ENCODE results near the gene PTTG1IP.
"Not testable (repeated sequence)": the region's sequence is repeated elsewhere in the genome, so short reads cannot be mapped to it uniquely, and the experiment has no call there.

Gene PTTG1IP

DNA sequence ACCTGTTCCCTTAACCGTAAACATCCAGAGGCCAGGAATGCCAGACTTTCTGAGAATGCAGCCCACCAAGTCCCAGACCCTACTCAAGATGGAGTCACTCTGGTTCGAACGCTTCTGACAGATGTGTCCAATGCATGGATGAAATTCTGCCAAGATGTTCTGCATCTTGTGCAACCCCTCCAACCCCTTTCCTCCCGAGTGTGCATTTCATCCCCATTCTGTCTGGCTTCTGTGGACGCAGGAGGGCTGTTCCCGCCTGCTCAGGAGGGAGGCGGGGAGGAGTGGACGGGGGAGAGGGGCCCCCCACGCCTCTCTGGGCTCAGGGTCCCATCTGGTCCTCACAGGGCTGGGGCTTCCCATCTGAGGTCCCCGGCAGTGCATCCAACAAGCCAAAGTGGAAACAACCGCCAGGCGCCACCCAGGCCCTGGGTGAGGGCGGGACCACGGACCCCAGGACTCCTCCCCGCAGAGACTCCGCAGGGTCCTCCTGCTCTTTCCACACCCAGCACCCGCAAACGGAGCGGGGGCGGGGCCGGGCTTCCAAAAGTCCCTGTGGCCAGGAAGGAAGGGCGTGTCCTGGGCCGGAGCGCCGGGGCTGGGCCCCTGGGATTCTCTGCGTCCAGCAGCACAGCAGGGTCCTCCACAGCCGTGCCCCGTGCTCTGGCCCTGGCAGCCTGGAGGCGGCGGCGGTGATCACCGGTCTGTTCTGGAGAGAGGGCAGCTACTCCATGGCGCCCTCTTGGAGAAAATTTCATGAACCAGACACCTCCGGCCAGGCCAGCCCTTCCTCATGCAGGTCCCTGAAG is 27.9 kb downstream of the PTTG1IP start:
- no peak for DNase-seq (ENCODE audit: low read depth)

- DNase-seq (ENCODE audit: low read depth) = no peak
Observed at GRCh38 chr21:44844256-44844655, 29.2 kb downstream of the PTTG1IP start.

- no peak for DNase-seq (ENCODE audit: low read depth)
Observed at GRCh38 chr21:44842721-44843445, 30.6 kb downstream of the PTTG1IP start.

DNA sequence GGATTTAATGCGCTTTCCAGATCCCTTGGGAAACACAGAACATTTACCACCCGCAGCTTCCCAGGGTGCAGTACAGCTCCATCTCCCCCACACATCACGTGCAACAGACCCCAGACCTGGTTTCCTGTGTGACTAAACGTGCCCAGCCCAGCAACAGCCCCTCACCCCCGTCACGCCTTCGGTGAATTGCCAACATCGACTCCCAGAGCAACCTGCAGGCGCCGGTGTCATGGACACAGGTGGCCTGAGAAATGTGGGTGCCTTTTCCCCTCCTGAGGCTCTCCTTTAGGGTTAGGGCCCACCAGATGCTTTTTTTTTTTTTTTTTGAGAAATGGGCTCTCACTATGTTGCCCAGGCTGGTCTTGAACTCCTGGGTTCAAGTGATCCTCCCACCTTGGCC is 31.4 kb downstream of the PTTG1IP start:
- no peak for DNase-seq (ENCODE audit: low read depth)

- no peak for DNase-seq (ENCODE audit: low read depth)
Observed at GRCh38 chr21:44840771-44841170, 32.7 kb downstream of the PTTG1IP start.

DNA sequence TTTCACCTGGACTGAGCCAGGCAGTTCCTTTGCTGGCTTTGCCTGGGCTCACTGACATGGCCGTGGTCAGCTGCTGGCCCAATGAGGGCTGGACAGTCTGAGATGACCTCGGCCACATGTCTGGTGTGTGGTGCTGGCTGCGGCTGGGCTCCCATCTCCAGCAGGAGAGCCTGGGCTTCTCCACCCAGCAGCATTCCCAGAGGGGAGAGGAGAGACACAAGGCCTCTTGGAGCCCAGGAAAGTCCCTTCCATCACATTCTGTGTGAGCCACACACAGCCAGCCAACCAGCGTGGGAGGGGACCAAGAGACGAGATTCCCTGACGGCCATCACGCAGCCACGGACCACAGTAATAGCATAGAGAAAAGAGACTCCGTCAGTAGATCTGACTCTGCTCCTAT is 34.5 kb downstream of the PTTG1IP start:
- no peak for DNase-seq (ENCODE audit: low read depth)

DNA sequence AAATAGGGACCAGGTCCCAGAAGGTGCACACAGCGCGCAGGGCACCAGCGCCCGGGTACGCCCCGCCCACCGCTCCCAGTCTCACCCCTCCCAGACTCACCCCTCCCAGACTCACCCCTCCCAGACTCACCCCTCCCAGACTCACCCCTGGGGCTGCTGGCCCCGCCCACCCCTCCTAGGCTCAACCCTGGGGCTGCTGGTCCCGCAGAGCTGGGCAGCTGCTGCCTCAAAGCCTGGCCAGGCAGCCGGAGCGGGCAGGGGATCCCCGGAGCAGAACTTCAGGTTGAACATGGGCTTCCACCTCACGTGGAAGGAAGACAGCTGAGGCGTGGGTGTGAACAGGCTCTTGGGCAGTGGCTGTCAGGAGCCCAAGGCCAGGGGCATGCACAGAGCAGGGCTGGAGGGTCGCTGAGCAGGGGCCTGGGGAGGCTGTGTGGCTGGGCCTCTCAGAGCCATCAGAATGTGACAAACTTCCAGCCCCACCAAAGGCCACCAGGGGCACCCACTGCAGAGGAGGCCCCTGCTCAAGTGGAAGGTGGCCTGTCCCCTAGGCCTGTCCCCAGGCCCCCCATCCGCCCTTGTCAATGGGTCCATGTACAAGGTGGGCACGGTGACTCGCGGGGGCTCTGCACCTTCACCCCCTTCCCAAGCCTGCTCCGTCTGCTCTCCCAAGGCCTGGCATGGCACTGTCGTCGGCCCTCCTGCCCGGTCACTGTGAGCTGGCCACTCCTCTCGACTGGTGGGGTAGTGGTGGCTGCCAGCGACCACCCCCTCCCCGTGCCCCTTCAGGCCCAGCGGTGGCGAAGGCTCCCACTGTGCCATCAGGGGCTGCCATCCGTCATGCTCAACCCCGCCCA is 35.2 kb downstream of the PTTG1IP start:
- DNase-seq (ENCODE audit: low read depth) = no peak

DNA sequence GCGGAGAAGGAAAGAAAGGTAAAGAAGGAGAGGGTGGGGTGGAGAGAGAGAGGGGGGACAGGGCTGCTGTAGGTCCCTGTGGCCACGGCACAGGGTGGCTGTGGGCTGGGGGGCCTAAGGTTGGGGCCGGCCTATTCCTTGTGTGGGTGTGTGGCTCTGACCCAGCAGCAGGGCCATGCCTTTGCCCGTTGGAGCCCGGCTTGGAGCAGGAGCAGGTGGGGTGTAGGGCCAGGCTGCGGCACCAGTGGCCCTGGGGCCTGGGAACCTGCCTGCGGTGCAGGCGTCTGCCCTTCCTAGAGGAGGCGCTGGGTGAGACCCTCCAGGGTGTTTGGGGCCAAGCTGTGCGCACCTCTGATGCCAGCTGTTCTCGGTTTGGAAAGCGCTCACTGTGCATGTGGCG is 36.0 kb downstream of the PTTG1IP start:
- DNase-seq (ENCODE audit: low read depth) = no peak

DNA sequence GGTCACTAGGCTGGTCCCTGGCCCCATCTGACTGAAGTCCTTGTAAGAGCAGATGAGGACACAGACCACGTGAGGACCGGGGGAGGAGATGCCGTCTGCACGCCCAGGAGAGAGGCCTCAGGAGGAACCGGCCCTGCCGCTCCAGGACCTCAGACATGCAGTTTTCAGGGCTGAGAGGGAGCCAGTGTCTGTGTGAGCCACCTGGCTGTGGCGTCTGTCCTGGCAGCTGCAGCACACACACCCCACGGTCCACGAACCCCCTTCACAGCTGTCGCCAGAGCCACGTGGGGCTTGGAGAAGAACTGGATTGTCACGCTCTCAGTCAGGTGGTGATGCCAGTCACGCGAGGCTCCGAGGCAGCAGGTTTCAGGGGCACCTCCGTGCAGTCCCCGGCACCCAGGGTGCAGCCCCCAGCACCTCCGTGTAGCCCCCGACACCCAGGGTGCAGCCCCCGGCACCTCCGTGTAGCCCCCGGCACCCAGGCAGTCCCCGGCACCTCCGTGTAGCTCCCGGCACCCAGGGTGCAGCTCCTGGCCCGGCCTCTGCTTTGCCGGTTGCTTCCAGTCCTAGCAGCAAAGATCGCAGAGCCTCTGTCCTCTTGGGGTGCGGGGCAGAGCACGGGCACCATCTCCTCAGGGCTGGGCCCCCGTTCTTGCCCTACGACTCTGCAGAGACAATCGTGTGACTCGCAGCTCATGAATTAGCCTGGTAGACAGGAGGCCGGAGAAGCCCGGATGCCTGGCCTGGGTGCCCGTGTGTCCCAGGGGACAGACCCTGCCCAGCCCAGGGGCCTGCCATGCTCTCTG is 36.6 kb downstream of the PTTG1IP start:
- no peak for DNase-seq (ENCODE audit: low read depth)

DNA sequence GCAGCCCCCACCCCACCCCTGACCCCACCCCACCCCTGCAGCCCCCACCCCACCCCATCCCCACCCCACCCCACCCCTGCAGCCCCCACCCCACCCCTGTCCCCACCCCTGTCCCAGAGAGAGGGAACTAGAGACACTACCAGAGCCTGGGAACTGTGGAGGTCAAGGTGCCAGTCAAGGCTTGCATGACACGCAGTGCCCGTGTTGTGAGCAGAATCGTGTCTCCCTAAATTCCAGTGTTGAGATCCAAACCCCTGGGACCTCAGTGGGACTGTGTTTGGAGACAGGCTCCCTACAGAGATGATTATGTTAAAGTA is 37.2 kb downstream of the PTTG1IP start:
- DNase-seq (ENCODE audit: low read depth) = no peak

DNA sequence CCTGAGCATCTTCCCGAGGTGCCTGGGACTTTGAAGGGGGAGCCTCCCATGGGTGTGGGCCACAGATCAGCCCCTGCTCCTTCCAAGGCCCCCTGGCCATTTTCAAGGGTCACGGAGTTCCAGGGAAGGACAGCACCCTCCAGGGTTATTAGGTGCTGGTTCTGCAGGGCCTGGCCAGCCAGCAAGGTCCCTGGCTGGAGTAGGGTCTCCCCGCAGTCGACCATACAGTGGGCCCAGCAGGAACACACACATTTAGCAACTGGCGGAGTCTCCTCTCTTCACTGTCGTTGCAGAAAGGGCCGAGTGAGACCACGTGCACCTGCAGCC is 37.9 kb downstream of the PTTG1IP start:
- no peak for DNase-seq (ENCODE audit: low read depth)

GRCh38 chr21:44834951-44835646 is 38.4 kb downstream of the PTTG1IP start:
- DNase-seq (ENCODE audit: low read depth) = no peak

DNA sequence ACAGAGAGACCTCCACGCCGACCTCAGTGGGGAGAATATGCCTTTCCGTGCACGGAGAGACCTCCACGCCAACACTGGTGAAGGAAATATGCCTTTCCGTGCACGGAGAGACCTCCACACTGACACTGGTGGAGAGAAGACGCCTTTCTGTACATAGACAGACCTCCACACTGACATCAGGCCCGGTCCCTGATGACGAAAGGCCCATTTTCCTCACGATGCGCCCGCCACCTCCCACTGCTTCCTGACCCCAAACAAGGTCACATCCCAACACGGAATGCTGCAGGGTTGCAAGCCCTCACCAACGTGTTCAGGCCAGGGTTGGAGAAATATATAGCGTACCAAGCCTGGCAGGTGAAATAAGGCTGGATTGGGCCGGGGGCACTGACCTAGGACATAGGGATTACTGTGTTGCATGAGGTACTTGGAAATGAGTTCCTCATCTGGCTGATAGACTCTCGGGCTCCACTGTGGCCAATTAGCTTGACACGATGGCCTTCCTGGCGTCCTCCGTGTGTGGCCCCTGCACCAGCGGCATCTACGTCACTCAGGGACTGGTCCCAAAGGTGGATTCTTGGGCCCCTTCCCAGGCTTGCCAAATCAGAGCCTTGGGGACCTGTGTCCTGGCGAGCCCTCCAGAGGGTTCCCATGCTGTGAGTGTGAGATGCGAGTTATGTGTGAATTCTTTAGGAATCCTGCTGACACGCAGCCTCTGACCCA is 39.1 kb downstream of the PTTG1IP start:
- no peak for DNase-seq (ENCODE audit: low read depth)

DNA sequence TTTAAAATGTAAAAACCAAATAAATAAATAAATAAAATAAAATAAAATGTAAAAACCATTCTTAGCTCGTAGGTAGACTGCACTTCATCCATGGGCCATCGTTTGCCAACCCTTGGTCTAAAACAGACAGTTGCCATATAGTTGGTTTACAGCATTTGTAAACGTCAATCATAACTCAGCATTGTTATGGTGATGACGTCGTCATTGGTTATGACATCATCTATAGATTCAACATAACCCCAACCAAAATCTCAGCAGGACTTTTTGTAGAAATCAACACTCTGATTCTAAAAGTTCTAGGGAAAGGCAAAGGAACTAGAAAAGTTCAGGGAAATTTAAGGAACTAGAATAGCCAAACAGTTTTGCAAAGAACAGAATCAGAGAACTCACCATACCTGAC is 39.8 kb downstream of the PTTG1IP start:
- no peak for DNase-seq (ENCODE audit: low read depth)

DNA sequence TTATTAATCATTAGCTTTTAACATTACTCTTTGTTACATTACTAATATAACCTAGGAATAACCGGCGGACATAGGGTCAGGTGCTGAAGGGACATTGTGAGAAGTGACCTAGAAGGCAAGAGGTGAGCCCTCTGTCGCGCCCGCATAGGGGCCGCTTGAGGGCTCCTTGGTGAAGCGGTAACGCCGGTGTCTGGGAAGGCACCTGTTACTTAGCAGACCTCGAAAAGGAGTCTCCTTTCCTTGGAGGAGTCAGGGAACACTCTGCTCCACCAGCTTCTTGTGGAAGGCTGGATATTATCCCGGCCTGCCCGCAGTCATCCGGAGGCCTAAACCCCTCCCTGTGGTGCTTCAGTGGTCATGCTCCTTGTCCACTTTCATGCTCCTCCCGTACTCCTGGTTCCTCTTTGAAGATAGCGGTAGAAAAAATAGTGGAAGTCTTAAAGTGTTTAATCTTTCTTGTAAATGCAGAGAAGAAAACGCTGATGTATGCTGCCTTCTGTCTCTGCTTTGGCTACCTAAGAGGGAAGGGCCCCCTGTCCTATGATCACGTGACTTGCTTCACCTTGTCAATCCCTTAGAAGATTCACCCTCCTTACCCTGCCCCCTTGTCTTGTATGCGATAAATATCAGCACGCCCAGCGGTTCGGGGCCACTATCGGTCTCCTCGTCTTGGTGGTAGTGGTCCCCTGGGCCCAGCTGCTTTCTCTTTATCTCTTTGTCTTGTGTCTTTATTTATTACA is 40.8 kb downstream of the PTTG1IP start:
- DNase-seq (ENCODE audit: low read depth) = not testable (repeated sequence)

DNA sequence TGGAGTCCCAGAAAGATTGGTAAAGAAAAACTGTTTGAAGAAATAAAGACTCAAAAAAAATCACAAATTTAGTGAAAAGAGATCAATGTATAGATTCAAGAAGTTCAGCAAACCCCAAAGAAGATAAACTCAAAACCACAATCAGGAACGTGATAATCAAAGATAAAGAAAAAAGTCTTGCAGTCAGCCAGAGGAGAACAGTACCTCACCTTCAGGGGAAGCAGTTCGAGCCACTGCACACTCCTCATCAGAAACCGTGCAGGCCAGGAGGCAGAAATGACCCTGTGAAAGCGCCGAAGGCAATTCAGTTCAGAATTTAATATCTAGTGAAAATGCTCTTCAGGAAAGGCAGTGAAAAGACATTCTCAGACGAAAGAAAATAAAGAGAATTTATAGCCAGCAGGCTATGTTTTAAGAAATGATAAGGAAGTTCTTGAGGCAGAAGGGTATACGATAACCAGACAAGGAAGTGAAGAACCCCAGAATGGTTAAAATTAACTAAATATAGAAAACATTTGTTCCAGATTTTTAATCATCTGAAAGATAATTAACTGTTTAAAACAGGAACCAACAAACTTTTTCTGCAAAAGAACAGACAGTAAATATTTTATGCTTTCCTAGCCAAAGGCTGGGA is 42.1 kb downstream of the PTTG1IP start:
- no peak for DNase-seq (ENCODE audit: low read depth)

- DNase-seq (ENCODE audit: low read depth) = no peak
Observed at GRCh38 chr21:44829507-44830092, 43.9 kb downstream of the PTTG1IP start.

DNA sequence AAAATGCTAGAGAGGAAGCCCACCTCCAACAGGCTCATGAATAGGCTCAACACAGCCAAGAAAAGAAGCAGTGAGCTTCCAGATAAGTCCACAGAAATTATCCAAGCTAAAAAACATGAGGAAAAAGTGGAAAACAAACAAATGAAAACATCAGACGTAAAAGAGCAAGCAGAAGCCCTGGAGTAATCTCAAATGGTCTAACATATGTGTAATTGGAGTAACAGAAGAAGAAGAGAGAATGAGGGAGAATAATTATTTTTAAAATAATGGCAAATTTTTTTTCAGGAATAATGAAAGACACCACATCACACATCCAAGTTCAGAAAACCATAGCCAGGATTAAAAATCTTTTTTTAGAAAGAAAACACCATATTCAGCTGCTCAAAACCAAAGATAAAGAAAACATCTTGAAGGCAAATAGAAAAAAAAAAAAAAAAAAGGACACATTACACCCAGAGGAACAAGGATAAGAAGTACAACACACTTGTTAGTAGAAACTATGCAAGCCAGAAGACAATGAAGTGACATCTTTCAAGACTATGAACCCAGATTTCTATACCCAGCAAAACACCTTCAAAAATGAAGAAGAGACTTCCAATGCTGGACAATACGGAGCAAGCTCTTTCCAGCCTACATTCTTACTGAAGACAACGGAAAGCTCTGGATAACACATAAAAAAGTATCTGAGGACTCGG is 45.0 kb downstream of the PTTG1IP start:
- no peak for DNase-seq (ENCODE audit: low read depth)

Measured in HS-27A (cell line).